BJ (cell line): ENCODE data around the gene MS4A7. TPM values are rescaled to one million over a fixed set of nuclear protein-coding genes. Genes with fewer than 3 reads are reported as not detected.

Experiments used
- CTCF ChIA-PET: fragments of 350-600 bp; formaldehyde crosslinking; extraction: SDS; loops from one replicate; lab custom pipeline; 2021; ENCODE audit warnings: antibody characterized with exemption, inconsistent platforms; lab: Yijun Ruan, JAX
- POLR2A ChIA-PET: fragments of 300-600 bp; sonication (Branson Sonifier 250); formaldehyde crosslinking; extraction: SDS; loops from one replicate; lab custom pipeline; 2021; ENCODE audit warnings: antibody characterized with exemption; lab: Charles Lee
- DNase-seq: peaks from one replicate; pipeline ENCODE4 v3.0.0-alpha.2; 2011; ENCODE audit warnings: low read depth
- H3K27me3 ChIP-seq: 2 replicates; pipeline ENCODE4 v1.6.0; 2011; ENCODE audit warnings: low read length; ENCODE audit not compliant: control insufficient read depth, insufficient read depth
- H3K36me3 ChIP-seq: 2 replicates; pipeline ENCODE4 v1.5.1; 2011; ENCODE audit warnings: low read length; ENCODE audit not compliant: control insufficient read depth, insufficient read depth
- H3K4me3 ChIP-seq: 2 replicates; pipeline ENCODE4 v1.5.1; 2011; ENCODE audit warnings: low read depth, mild to moderate bottlenecking, control low read depth, low read length
- CTCF ChIP-seq: IDR thresholded peaks from 2 replicates; pipeline ENCODE4 v1.5.1; 2011; ENCODE audit warnings: low read depth, mild to moderate bottlenecking, control low read depth, inconsistent platforms, low read length, moderate library complexity; ENCODE audit not compliant: insufficient read depth
- polyA plus RNA-seq: library from polyadenylated mRNA; depleted of rRNA; stranded (reverse); fragments of >200 nt; gene quantifications from 2 replicates; pipeline ENCODE4 v1.2.3, GENCODE V29; 2011; rRNA removed

The MS4A7 gene
- polyA plus RNA-seq, 1 experiment, result not detected

- TF ChIP-seq CTCF, result no peak
- DNase-seq, result no peak
- CTCF ChIA-PET, result no interaction called here
- Histone ChIP-seq H3K36me3 (no peaks in the 10 kb centered on the region), H3K27me3 (no peaks in the 10 kb centered on the region), H3K4me3 (no peak overlapping the region)
- POLR2A ChIA-PET, result no interaction called here
Observed at GRCh38 chr11:60422609-60423008, 44.3 kb downstream of the MS4A7 start.

GRCh38 chr11:60428517-60428916 is 50.2 kb downstream of the MS4A7 start:
- no peak for TF ChIP-seq CTCF
- ChIA-PET CTCF (no interaction called here), POLR2A (no interaction called here)
- no peaks in the 10 kb centered on the region for H3K36me3 ChIP-seq
- no peaks in the 10 kb centered on the region for H3K27me3 ChIP-seq
- DNase-seq, result no peak
- no peak overlapping the region for H3K4me3 ChIP-seq

GRCh38 chr11:60429272-60429671 is 50.9 kb downstream of the MS4A7 start, which contains the start of gene MS4A5:
MS4A5 (plus strand) TSS chr11:60429572; CDS start chr11:60429675, 103 bp downstream.
- Histone ChIP-seq H3K27me3 (no peaks in the 10 kb centered on the region), H3K36me3 (no peaks in the 10 kb centered on the region), H3K4me3 (no peak within 1 kb of the TSS)
- POLR2A ChIA-PET, result no interaction called here
- no peak for TF ChIP-seq CTCF
- DNase-seq, result no peak
- CTCF ChIA-PET, result no interaction called here

GRCh38 chr11:60431251-60431650 is 52.9 kb downstream of the MS4A7 start:
- POLR2A ChIA-PET, result no interaction called here
- H3K4me3 ChIP-seq, result no peak overlapping the region
- H3K27me3 ChIP-seq, result no peaks in the 10 kb centered on the region
- H3K36me3 ChIP-seq, result no peaks in the 10 kb centered on the region
- CTCF ChIA-PET, result no interaction called here
- DNase-seq, result no peak
- no peak for TF ChIP-seq CTCF

GRCh38 chr11:60433401-60433800 is 55.1 kb downstream of the MS4A7 start:
- no peaks in the 10 kb centered on the region for H3K27me3 ChIP-seq
- no peaks in the 10 kb centered on the region for H3K36me3 ChIP-seq
- ChIA-PET CTCF (no interaction called here), POLR2A (no interaction called here)
- no peak for TF ChIP-seq CTCF
- DNase-seq, result no peak
- H3K4me3 ChIP-seq, result no peak overlapping the region

Other genes starting within 250 kb of the MS4A7 start
- gene MS4A6A, start 195.4 kb upstream of the MS4A7 start, polyA plus RNA-seq, result not detected in 2 replicates
- not detected in 2 replicates for gene MS4A4E, start 135.4 kb upstream of the MS4A7 start, polyA plus RNA-seq
- gene MS4A4A, start 97.9 kb upstream of the MS4A7 start, polyA plus RNA-seq, result not detected in 2 replicates
- not detected in 2 replicates for gene MS4A6E, start 51.3 kb upstream of the MS4A7 start, polyA plus RNA-seq
- gene MS4A14, start 17.9 kb downstream of the MS4A7 start, polyA plus RNA-seq, result not detected in 2 replicates
- gene MS4A5, start 51.0 kb downstream of the MS4A7 start, polyA plus RNA-seq, result not detected in 2 replicates
- not detected in 2 replicates for gene MS4A1, start 77.3 kb downstream of the MS4A7 start, polyA plus RNA-seq
- 0.10 TPM in 1 of 2 replicates, not detected in the other for gene MS4A12, start 114.2 kb downstream of the MS4A7 start, polyA plus RNA-seq
- gene MS4A13, start 136.9 kb downstream of the MS4A7 start, polyA plus RNA-seq, result not detected in 2 replicates